Stomach (tissue), 9 donors: ENCODE measurements around the gene HHIPL1. TPM values are rescaled to one million over a fixed set of nuclear protein-coding genes. Genes with fewer than 3 reads are reported as not detected.

Experiments used
- DNase-seq, 2 donors: peaks; one replicate each; pipeline versions ENCODE4 v3.0.0 to v3.0.0-alpha.2; 2013 to 2019
- H3K27ac ChIP-seq, 5 donors: fragments of 200-600 bp in 4 of 5; sonication (generic) in 4 of 5; one replicate each; pipeline ENCODE4 v1.5.1; 2013 to 2019; ENCODE audit warnings: mild to moderate bottlenecking in 1 of 5, moderate library complexity in 1 of 5
- H3K27me3 ChIP-seq, 3 donors: fragments of 200-600 bp; sonication (generic); one replicate each; pipeline ENCODE4 v1.5.1; 2017 to 2019; ENCODE audit warnings: mixed run types in 1 of 3
- H3K36me3 ChIP-seq, 4 donors: fragments of 200-600 bp; sonication (generic); 1 replicate in 3 of 4; 2 replicates in 1 of 4; pipeline ENCODE4 v1.5.1; 2016 to 2019
- H3K4me1 ChIP-seq, 4 donors: fragments of 200-600 bp; sonication (generic); one replicate each; pipeline ENCODE4 v1.5.1; 2016 to 2019
- H3K4me3 ChIP-seq, 4 donors: fragments of 200-600 bp; sonication (generic) in 3 of 4; one replicate each; pipeline ENCODE4 v1.5.1; 2016 to 2019; ENCODE audit warnings: mild to moderate bottlenecking in 1 of 4
- H3K9me3 ChIP-seq, 4 donors: fragments of 200-600 bp; sonication (generic); one replicate each; pipeline ENCODE4 v1.5.1; 2016 to 2019
- CTCF ChIP-seq, 7 experiments: fragments of 450-650 bp in 4 of 7; fragments of 200-600 bp in 3 of 7; sonication (generic) in 3 of 7; IDR thresholded peaks; one replicate each; pipeline ENCODE4 v1.5.1; 2016 to 2019; ENCODE audit warnings: antibody characterized with exemption in 7 of 7, control low read depth in 2 of 7, mild to moderate bottlenecking in 1 of 7
- EP300 ChIP-seq: sonication (generic); formaldehyde crosslinking; IDR thresholded peaks from one replicate; pipeline ENCODE4 v1.6.1; 2017; ENCODE audit warnings: antibody characterized with exemption
- POLR2A ChIP-seq, 4 donors: fragments of 450-650 bp; IDR thresholded peaks; one replicate each; pipeline ENCODE4 v1.6.1; 2016; ENCODE audit warnings: antibody characterized with exemption in 4 of 4, control low read depth in 2 of 4, mild to moderate bottlenecking in 1 of 4, moderate library complexity in 1 of 4
- POLR2AphosphoS5 ChIP-seq, 3 donors: sonication (generic); formaldehyde crosslinking; IDR thresholded peaks; one replicate each; pipeline ENCODE4 v1.6.1; 2016; ENCODE audit warnings: antibody characterized with exemption in 3 of 3
- WGBS, 5 donors: extraction: QIAGEN DNeasy Blood & Tissue Kit in 3 of 5; methylation state at CpG; one replicate each; pipeline versions ENCODE4 v1.1.5 to v1.1.7; 2013 to 2018; 5-methylcytosine and 5-hydroxymethylcytosine counted together
- intact Hi-C: fragments of 100-400 bp; cut with DNase I; formaldehyde crosslinking; loops from one replicate; pipeline ENCODE4 v1.15.1; 2023; ENCODE audit warnings: low total_unique reads
- polyA plus RNA-seq, 3 donors: library from polyadenylated mRNA; stranded (reverse); fragments of 200-250 nt; gene quantifications; one replicate each; pipeline ENCODE4 v1.2.3, GENCODE V29; 2013
- total RNA-seq, 5 donors: library from RNA; depleted of rRNA; stranded (reverse); fragments of >200 nt; gene quantifications; one replicate each; pipeline versions ENCODE4 v1.1.0 to v1.2.3, GENCODE V29; 2014 to 2016
- donor health status: healthy with polysubstance abuse.
- donor health status: Bipolar disorder and iron deficiency.
- donor health status: healthy.

The HHIPL1 gene
- total and polyA plus RNA-seq, 8 donors: 0.15 to 2.0 (median 0.68) TPM; not detected in 1

- peak; percentile 3 to 17 for DNase-seq
These were observed 83.4 kb downstream of the HHIPL1 start for GRCh38 chr14:99728231-99728920.

GRCh38 chr14:99728981-99729451 lies 84.1 kb downstream of the HHIPL1 start:
- WGBS, 5 donors: 62 to 77% (median 70%) methylated on average over 4 of the region's 4 CpGs
- H3K27me3 ChIP-seq: peaks cover 0 to 33% (median 16%) of the 10 kb centered on the region in 3 donors
- TF ChIP-seq EP300 (no peak), POLR2A (IDR thresholded peaks at IDR 0.05) (no peak), CTCF (IDR thresholded peaks at IDR 0.05) (no peak), POLR2AphosphoS5 (IDR thresholded peaks at IDR 0.05) (no peak)
- intact Hi-C loops: loop anchor here (5.0 kb wide), 1 partner anchor 158 kb away; no protein-coding TSS in a partner anchor
- H3K27ac ChIP-seq: no peak overlapping the region
- H3K36me3 ChIP-seq: no peaks in the 10 kb centered on the region
- DNase-seq: peak in 1 of 2 donors; percentile 2
- H3K4me3 ChIP-seq: no peak overlapping the region
- H3K9me3 ChIP-seq: no peaks in the 10 kb centered on the region
- H3K4me1 ChIP-seq: peaks cover 16 to 39% (median 29%) of the 10 kb centered on the region in 4 donors

More at GRCh38 chr14:99728231-99728920, 83.4 kb downstream of the HHIPL1 start:
- peaks cover 16 to 35% (median 28%) of the 10 kb centered on the region in 4 donors for H3K4me1 ChIP-seq
- H3K27ac ChIP-seq: no peak overlapping the region
- H3K36me3 ChIP-seq: no peaks in the 10 kb centered on the region
- no peaks in the 10 kb centered on the region for H3K9me3 ChIP-seq
- H3K4me3 ChIP-seq: no peak overlapping the region
- intact Hi-C loops: loop anchor here (5.0 kb wide), 1 partner anchor 159 kb away; no protein-coding TSS in a partner anchor
- peaks cover 0 to 33% (median 16%) of the 10 kb centered on the region in 3 donors for H3K27me3 ChIP-seq
- no peak for TF ChIP-seq CTCF (IDR thresholded peaks at IDR 0.05)
- TF ChIP-seq POLR2A (IDR thresholded peaks at IDR 0.05): no peak
- TF ChIP-seq EP300: no peak
- no peak for TF ChIP-seq POLR2AphosphoS5 (IDR thresholded peaks at IDR 0.05)
- WGBS, 5 donors: 85 to 93% (median 87%) methylated on average over 11 to 16 of the region's 16 CpGs

Other genes starting within 250 kb of the HHIPL1 start
- 100 to 1,000 TPM in 1 of 5 donors, 10 to 100 TPM in 4; 30.4 to 119 (median 51.4) TPM for gene SETD3, start 164.3 kb upstream of the HHIPL1 start, total RNA-seq
- 10 to 100 TPM; 24.1 to 51.6 (median 29.9) TPM for gene SETD3, start 164.3 kb upstream of the HHIPL1 start, polyA plus RNA-seq
- 10 to 100 TPM in 3 of 5 donors, 1 to 10 TPM in 2; 2.3 to 48.3 (median 11.7) TPM for gene CCNK, start 163.7 kb upstream of the HHIPL1 start, total RNA-seq
- gene CCNK, start 163.7 kb upstream of the HHIPL1 start, polyA plus RNA-seq: 10 to 100 TPM in 2 of 3 donors, 1 to 10 TPM in 1; 9.5 to 16.6 (median 11.0) TPM
- 10 to 100 TPM; 10.5 to 28.6 (median 14.5) TPM for gene CCDC85C, start 40.9 kb upstream of the HHIPL1 start, total RNA-seq
- 10 to 100 TPM; 11.4 to 20.1 (median 17.3) TPM for gene CCDC85C, start 40.9 kb upstream of the HHIPL1 start, polyA plus RNA-seq
- 1 to 10 TPM in 3 of 5 donors, not detected in 2; 1.2 to 2.9 (median 2.2) TPM for gene CYP46A1, start 39.2 kb downstream of the HHIPL1 start, total RNA-seq
- under 1 TPM; 0.15 to 0.68 (median 0.53) TPM for gene CYP46A1, start 39.2 kb downstream of the HHIPL1 start, polyA plus RNA-seq
- 10 to 100 TPM; 30.1 to 66.5 (median 43.5) TPM for gene EML1, start 148.3 kb downstream of the HHIPL1 start, total RNA-seq
- 10 to 100 TPM in 1 of 3 donors, 1 to 10 TPM in 2; 5.8 to 11.3 (median 6.7) TPM for gene EML1, start 148.3 kb downstream of the HHIPL1 start, polyA plus RNA-seq